Nephron (organoid): ENCODE results near the gene TARS2.
A peak's percentile ranks its signal among the peaks of the same experiment; 100 is the strongest.

ENCODE experiments used
- H3K27ac Mint-ChIP-seq, 3 experiments: 2 replicates each; pipeline ENCODE4 v1.8.0; 2020; ENCODE audit warnings: mixed read lengths in 3 of 3, mild to moderate bottlenecking in 2 of 3, moderate library complexity in 1 of 3
- H3K27me3 Mint-ChIP-seq: 2 replicates; pipeline ENCODE4 v1.8.0; 2021; ENCODE audit warnings: low read depth, mild to moderate bottlenecking, moderate library complexity, mixed read lengths
- H3K36me3 Mint-ChIP-seq: 2 replicates; pipeline ENCODE4 v1.8.0; 2020; ENCODE audit warnings: low read depth, mixed read lengths
- H3K4me1 Mint-ChIP-seq: 2 replicates; pipeline ENCODE4 v1.8.0; 2020; ENCODE audit warnings: mixed read lengths
- H3K4me3 Mint-ChIP-seq, 3 experiments: 2 replicates each; pipeline ENCODE4 v1.8.0; 2020; ENCODE audit warnings: mild to moderate bottlenecking in 3 of 3, mixed read lengths in 3 of 3, moderate library complexity in 2 of 3
- H3K9me3 Mint-ChIP-seq: 2 replicates; pipeline ENCODE4 v1.8.0; 2020; ENCODE audit warnings: mixed read lengths
- TF ChIP-seq, protein P1 (sequence below), 3 experiments: fragments of 200-600 bp; sonication (generic); IDR thresholded peaks; one replicate each; pipeline ENCODE4 v1.5.0; 2021; ENCODE audit warnings: antibody characterized with exemption in 3 of 3; ENCODE audit not compliant: unreplicated experiment in 3 of 3

The TARS2 gene

DNA sequence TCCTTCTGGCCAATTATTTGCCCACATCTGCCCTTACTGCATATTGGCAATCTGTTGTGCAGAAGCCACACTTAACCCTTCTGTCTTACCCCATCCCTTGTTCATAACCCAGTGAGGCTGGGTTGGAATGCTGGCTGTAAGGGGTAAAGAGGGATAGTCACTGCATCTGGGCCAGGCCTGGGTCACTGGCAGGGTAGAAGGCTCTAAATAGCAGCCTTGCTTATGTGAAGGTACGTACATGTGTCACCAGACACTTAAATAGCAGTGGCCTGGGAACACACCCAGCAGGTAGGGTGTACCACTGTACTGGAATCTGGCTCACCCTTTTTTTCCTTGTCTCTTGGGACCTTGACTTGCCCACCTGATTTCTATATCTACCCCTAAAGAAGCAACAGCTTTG is 9.9 kb upstream of the TARS2 start:
- Mint-ChIP-seq H3K4me1 (peaks cover 49% of the 10 kb centered on the region), H3K4me3 (no peak overlapping the region), H3K27me3 (peaks cover 5% of the 10 kb centered on the region), H3K9me3 (no peaks in the 10 kb centered on the region), H3K27ac (peak overlapping the region; percentile 76 to 89 (median 85)), H3K36me3 (peaks cover 20% of the 10 kb centered on the region)
- TF ChIP-seq, protein P1, sequence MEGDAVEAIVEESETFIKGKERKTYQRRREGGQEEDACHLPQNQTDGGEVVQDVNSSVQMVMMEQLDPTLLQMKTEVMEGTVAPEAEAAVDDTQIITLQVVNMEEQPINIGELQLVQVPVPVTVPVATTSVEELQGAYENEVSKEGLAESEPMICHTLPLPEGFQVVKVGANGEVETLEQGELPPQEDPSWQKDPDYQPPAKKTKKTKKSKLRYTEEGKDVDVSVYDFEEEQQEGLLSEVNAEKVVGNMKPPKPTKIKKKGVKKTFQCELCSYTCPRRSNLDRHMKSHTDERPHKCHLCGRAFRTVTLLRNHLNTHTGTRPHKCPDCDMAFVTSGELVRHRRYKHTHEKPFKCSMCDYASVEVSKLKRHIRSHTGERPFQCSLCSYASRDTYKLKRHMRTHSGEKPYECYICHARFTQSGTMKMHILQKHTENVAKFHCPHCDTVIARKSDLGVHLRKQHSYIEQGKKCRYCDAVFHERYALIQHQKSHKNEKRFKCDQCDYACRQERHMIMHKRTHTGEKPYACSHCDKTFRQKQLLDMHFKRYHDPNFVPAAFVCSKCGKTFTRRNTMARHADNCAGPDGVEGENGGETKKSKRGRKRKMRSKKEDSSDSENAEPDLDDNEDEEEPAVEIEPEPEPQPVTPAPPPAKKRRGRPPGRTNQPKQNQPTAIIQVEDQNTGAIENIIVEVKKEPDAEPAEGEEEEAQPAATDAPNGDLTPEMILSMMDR (IDR thresholded peaks at IDR 0.05; ENCODE audit: unreplicated experiment in 3 of 3), result no peak

DNA sequence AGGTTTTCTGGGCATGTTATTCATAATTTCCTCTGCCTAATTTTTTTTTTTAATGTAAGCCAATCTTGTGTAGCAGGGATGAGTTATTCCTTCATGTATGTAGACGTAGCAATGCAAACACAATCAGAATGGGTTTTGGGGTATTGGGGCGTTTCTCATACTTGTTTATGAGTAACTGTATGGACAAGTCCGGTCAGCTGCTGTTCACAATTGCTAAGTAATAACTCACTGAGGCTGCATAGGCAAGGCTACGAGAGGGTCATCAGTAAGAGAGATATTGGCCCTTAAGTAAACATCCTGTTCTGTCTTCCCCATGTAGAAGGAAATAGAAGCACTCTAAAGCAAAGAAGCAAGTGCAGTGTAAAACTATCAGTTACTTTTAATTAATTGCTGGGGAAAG is 9.5 kb upstream of the TARS2 start:
- peaks cover 16% of the 10 kb centered on the region for H3K36me3 Mint-ChIP-seq
- TF ChIP-seq, protein P1 (IDR thresholded peaks at IDR 0.05; ENCODE audit: unreplicated experiment in 3 of 3), result no peak
- peaks cover 5% of the 10 kb centered on the region for H3K27me3 Mint-ChIP-seq
- H3K9me3 Mint-ChIP-seq, result no peaks in the 10 kb centered on the region
- no peak overlapping the region for H3K4me3 Mint-ChIP-seq
- peak overlapping the region; percentile 76 to 89 (median 85) for H3K27ac Mint-ChIP-seq
- peaks cover 49% of the 10 kb centered on the region for H3K4me1 Mint-ChIP-seq

DNA sequence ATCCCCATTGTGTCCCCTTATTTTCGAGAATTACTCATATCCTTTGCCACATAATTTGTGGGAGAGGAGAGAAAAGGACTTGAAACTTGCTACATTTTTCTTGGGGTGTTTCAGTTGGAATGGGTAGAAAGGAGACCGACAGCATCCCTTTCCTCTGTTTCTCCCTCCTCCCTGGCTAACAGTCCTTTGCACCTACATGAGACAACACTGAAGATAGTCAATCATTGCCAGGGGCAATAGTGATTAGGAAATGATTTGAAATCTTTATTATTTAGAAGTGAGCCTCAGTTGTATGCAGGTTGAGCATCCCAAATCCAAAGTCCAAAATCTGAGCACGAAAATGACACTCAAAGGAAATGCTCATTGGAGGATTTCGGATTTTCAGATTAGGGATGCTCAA is 7.8 kb upstream of the TARS2 start:
- Mint-ChIP-seq H3K27ac (no peak overlapping the region), H3K27me3 (peaks cover 5% of the 10 kb centered on the region), H3K4me1 (peaks cover 39% of the 10 kb centered on the region), H3K36me3 (peaks cover 3% of the 10 kb centered on the region), H3K4me3 (no peak overlapping the region), H3K9me3 (no peaks in the 10 kb centered on the region)
- TF ChIP-seq, protein P1 (IDR thresholded peaks at IDR 0.05; ENCODE audit: unreplicated experiment in 3 of 3), result no peak

DNA sequence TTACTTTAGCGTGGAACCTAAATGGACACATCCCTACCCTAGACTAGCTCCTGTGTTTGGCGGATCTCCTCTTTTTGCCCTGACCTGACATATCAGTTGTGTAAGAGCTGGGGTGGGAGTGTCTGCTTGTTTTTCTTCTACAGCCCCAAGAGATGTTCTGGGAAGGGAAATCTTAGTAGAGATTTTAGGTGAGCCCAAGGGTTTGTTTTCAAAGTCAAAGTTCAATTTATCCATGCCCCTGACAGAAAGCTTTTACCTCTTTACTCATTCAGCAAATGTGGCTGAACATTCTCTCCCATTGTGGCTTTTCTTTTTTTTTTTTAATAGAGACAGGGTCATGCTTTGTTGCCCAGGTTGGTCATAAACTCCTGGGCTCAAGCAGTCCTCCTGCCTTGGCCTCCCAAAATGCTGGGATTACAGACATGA is 7.3 kb upstream of the TARS2 start:
- Mint-ChIP-seq H3K9me3 (no peaks in the 10 kb centered on the region), H3K27me3 (peaks cover 5% of the 10 kb centered on the region), H3K27ac (peak overlapping the region in 1 of 3 experiments; percentile 66), H3K4me1 (peaks cover 34% of the 10 kb centered on the region), H3K4me3 (no peak overlapping the region), H3K36me3 (no peaks in the 10 kb centered on the region)
- TF ChIP-seq, protein P1 (IDR thresholded peaks at IDR 0.05; ENCODE audit: unreplicated experiment in 3 of 3), result no peak

DNA sequence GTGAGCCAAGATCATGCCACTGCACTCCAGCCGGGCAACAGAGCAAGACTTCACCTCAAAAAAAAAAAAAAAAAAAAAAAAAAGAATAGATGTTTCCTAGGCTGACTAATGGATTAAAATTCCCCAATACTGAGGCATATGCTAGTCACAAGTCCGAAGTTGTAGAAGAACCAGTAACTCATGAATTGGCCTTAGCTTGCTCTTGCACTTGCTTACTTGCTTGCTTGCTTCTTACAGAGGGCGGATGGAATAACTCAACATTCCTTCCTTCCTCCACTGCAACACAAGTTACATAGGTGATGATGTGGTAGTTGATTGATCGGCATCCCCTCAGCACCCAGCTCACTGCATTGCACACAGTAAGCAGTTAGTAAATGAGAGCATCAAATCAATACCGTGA is 2.8 kb upstream of the TARS2 start:
- H3K4me3 Mint-ChIP-seq, result no peak overlapping the region
- H3K27me3 Mint-ChIP-seq, result no peaks in the 10 kb centered on the region
- no peaks in the 10 kb centered on the region for H3K9me3 Mint-ChIP-seq
- no peak overlapping the region for H3K27ac Mint-ChIP-seq
- TF ChIP-seq, protein P1 (IDR thresholded peaks at IDR 0.05; ENCODE audit: unreplicated experiment in 3 of 3), result no peak
- peaks cover 13% of the 10 kb centered on the region for H3K4me1 Mint-ChIP-seq
- H3K36me3 Mint-ChIP-seq, result peaks cover 7% of the 10 kb centered on the region

DNA sequence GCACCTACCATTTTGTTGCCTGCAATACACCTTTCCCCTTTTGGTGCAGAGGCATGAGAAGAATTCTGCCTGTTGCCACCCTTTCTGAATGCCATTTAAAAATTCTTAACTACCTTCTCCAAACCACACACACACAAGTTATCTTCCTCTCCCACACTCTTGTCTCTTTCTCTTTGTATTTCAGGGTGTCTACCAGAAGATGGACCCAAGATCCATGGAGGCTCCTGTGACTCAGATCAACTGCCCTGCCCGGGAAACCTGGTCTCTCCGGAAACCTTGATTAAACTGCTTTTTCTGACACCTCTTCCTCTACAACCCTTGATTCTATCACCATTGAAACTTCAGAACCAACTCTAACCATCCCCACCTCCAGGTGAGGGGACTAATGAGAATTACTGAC is 2.4 kb upstream of the TARS2 start:
- Mint-ChIP-seq H3K36me3 (peaks cover 8% of the 10 kb centered on the region), H3K4me1 (peaks cover 13% of the 10 kb centered on the region), H3K27ac (peak overlapping the region in 1 of 3 experiments; percentile 23), H3K9me3 (no peaks in the 10 kb centered on the region), H3K27me3 (no peaks in the 10 kb centered on the region), H3K4me3 (peak overlapping the region; percentile 46 to 68 (median 63))
- TF ChIP-seq, protein P1 (IDR thresholded peaks at IDR 0.05; ENCODE audit: unreplicated experiment in 3 of 3), result no peak
